8988T (cell line): ENCODE measurements around the gene DHRS4L2.
"Not testable (repeated sequence)": the region's sequence is repeated elsewhere in the genome, so short reads cannot be mapped to it uniquely, and the experiment has no call there.

ENCODE experiments used
- DNase-seq: peaks from one replicate; pipeline ENCODE4 v3.0.0; 2011

The DHRS4L2 gene

DNA sequence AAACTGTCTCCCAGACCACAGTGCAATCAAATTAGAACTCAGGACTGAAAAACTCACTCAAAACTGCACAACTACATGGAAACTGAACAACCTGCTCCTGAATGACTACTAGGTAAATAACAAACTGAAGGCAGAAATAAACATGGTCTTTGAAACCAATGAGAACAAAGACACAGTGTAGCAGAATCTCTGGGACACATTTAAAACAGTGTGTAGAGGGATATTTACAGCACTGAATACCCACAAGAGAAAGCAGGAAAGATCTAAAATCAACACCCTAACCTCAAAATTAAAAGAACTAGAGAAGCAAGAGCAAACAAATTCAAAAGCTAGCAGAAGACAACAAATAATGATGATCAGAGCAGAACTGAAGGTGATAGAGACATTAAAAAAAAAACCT, 14.7 kb upstream of the DHRS4L2 start:
- not testable (repeated sequence) for DNase-seq

DNA sequence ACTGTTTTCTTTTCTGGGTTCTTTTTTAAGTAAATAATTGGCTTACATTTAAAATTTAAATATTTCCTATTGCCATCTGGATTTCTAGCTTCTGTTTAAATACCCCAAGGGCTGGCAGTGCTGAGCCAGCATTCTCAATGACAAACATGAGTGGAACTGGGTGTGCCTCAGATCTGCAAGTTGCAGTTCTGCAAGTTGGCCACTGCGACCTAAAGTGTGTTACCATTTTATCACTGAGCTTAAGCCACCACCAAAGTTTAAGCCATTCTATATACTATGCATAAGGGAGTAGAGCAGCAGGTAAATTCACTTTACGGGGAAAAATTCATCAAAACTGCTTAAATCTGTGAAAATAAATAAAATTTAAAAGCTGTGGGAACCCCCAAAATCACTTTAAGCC, 11.5 kb upstream of the DHRS4L2 start:
- DNase-seq = not testable (repeated sequence)

DNA sequence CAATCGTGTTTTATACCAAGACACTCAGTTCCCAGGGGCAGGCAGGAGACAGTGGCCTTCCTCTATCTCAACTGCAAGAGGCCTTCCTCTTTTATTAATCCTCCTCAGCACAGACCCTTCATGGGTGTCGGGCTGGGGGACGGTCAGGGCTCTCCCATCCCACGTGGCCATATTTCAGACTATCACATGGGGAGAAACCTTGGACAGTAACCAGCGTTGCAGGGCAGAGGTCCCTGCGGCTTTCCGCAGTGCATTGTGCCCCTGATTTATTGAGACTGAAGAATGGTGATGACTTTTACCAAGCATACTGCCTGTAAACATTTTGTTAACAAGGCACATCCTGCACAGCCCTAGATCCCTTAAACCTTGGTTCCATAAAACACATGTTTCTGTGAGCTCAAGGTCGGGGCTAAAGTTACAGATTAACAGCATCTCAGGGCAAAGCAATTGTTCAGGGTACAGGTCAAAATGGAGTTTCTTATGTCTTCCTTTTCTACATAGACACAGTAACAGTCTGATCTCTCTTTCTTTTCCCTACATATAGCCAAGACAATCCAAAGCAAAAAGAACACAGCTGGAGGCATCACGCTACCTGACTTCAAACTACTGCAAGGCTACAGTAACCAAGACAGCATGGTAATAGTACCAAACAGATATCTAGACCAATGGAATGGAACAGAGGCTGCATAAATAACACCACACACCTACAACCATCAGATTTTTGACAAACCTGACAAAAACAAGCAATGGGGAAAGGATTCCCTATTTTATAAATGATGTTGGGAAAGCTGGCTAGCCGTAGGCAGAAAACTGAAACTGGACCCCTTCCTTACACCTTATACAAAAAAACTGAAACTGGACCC, 6.5 kb upstream of the DHRS4L2 start:
- not testable (repeated sequence) for DNase-seq

DNA sequence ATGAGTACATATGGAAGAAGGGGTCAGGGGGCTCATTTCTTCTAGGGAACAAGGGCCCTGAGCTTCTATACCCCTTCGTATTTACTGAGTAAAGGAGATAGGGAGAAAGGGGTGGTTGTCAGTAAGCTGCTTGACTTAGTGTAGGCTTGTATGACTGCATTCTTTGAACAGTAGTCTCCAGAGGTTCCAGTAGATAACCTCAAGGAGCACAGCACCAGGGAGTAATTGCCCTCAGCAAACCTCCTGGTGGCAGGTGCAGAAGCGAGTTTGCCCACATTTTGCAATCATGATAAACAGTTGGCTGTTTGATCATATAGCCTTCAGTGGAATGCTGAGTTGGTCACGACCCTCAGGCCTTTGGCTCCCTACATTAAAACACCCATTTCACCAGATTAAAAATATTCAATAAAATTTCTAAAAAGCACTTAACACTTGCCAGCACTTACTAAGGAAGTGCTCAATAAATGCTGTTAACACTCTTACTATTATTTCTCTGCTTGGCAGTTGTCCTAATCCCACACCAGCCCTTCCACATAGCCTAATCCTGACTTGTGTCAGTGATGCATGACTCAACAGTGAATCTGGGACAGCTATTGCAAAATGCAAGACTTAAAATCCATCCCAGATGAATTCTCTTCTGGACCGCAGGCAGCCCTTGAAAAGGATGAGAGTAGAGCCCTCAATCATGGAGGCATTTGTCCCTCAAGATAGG, 3.7 kb upstream of the DHRS4L2 start:
- DNase-seq = no peak

DNA sequence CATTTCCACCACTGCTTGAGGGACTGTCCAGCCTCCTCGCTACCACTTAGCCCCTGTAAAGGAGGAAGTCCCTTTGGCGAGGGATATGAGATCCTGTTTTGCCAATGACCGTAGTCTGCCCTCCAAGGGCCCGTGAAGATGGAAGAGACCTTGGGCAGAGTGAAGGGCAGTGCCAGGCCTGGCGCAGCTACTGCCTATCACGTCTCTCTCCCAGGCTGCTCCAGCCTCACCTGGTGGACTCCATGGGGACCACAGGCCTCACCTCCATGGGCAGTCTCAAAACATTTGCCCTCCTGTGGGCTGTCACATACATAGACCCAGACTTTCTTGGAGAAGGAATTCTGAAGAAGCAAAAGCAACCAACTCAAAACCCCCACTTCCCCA, 514 bp upstream of the DHRS4L2 start:
- not testable (repeated sequence) for DNase-seq

DNA sequence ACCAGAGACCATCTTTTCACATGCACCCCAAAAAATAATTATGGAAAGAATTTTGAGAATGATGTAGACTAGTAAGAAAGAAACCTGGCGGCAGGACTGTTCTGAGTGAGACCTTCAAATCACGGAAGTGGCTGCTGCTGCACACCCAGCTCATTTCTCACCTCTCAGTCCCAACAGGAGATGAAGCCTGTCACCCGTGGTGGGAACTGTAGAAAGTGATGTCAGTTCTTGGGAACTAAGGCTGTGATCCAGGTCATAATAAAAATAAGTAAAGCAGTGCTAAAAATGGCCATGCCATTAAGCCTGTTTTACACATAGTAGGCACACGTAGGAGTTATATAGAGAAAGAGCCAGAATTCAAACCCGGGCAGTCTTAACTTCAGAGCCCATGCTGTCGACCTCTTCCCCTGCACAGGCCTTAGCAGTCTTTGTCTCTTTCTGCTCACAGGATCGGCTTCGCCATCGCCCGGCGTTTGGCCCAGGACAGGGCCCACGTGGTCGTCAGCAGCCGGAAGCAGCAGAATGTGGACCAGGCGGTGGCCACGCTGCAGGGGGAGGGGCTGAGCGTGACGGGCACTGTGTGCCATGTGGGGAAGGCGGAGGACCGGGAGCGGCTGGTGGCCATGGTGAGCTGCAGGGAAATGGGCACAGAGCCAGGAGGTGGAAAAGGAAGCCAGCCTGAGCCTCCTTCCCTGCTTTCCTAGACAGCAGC, 1.2 kb downstream of the DHRS4L2 start:
- not testable (repeated sequence) for DNase-seq

DNA sequence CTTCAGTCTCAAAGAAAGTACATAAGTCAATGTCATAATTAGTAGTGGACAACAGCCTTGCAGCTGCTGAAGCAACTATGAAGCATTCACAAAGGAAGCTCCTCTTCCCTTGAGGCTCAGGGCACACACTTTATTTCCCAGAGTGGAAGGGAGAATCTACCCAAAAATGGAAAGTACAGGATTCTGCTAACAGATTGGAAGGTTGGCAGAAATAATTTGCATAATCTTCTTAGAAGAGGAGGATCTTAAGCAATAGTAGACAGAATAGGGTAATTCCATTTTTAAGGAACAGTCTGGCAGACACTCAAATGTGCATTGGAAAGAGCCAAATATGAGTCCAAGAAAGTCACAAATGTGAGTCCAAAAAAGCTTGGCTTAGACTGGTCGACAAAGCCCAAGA, 2.2 kb downstream of the DHRS4L2 start:
- DNase-seq = not testable (repeated sequence)

DNA sequence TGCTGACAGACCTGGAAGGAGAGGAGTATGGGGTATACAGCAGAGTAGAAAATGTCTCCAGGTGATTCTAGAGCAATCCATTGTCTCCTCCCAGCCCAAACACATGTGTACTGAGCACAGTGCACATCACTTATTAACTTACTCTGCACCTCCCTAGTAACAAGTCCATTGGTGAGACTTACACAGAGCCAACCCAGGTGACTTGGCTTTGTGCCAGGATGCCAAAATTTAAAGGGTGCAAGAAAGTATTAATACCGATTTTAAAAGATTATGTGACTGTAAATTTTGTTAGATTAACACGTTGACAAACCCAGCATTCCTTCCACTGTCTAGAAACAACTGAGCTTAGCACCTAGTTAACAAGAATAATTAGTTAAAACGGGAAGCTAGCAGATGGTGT, 4.3 kb downstream of the DHRS4L2 start:
- not testable (repeated sequence) for DNase-seq

DNA sequence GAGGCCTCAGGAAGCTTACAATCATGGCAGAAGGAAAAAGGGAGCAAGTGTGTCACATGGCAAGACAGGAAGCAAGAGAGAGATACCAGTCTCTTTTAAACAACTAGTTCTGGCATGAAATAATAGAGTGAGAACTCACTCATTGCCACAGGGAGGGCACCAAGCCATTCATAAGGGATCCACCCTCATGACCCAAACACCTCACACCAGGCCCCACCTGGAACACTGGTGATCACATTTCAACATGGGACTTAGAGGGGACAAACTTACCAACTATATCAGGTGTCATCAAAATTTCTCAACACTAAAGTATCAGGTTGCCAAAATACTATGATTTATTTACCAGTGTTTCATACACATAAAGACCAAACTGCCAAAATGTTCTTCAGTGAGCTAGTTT, 7.3 kb downstream of the DHRS4L2 start:
- DNase-seq = not testable (repeated sequence)

DNA sequence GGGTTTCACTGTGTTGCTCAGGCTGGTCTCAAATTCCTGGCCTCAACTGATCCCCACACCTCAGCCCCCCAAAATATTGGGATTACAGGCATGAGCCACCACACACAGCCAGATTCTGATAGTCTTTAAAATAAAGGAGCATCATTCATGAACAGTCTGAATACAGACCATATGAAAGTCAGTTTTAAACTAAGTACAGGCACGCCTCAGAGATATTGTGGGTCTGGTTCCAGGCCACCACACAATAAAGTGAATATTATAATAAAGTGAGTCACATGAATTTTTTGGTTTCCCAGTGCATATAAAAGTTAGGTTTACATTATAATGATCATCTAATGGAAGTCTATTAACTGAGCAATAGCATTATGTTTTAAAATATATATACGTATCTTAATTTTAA, 8.1 kb downstream of the DHRS4L2 start:
- DNase-seq = not testable (repeated sequence)

DNA sequence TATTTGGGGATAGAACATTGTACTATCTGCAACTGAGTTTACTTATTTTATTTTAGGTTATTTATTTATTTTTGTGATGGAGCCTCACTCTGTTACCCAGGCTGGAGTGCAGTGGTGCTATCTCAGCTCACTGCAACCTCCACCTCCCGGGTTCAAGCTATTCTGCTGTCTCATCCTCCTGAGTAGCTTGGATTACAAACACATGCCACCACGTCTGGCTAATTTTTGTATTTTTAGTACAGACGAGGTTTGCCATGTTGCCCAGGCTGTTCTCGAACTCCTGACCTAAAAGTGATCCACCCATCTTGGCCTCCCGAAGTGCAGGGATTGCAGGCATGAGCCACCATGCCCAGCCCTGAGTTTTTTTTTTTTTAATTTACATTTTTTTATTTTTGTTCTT, 10.9 kb downstream of the DHRS4L2 start:
- DNase-seq = not testable (repeated sequence)

DNA sequence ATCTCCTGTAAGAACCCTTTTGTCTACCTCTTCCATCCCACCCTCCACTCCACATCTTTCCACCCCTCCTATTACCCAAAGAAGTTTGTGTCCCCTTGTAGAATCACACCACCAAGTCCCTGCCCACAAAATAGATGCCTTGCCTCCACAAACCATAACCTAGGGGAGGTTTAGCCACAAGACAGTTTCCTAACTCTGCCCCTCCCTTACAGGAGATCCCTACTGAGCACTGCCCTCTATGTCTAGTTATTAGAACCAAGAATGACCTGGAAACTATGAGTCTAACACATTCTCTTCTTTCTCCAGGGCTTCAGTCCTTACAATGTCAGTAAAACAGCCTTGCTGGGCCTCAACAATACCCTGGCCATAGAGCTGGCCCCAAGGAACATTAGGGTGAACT, 12.3 kb downstream of the DHRS4L2 start:
- DNase-seq = not testable (repeated sequence)

DNA sequence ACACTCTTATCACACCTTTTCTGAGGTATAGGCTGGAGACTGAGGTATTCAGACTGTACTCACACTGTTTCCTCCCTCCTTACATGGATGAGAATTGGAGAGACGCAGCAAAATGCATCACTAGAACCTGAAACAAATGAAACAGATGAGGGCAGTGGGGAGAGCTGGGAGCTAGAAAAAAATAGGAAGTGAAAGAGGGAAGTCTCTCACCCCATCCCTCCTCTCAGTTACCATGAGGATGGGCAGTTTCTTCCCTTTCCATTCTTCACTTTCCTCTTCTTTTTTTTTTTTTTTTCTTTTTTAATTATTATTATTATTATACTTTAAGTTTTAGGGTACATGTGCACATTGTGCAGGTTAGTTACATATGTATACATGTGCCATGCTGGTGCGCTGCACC, 12.9 kb downstream of the DHRS4L2 start:
- not testable (repeated sequence) for DNase-seq

DNA sequence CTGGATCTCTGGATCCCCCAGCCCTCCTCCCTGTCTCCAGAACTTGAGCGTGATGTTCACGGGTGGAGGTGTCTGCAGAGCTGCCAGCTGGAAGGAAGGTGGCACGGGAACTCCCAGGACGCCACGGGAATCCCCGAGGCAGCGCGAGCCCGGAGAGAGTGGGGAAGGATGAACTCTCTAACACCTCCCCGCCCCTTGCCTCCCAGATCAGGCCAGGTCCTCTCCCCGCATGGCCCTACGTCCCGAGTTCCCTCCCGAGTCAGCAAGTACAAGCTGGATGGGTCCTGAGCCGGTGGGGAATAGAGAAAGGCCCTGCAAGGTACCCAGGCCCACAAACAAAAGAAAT, 17.7 kb downstream of the DHRS4L2 start:
- not testable (repeated sequence) for DNase-seq

DNA sequence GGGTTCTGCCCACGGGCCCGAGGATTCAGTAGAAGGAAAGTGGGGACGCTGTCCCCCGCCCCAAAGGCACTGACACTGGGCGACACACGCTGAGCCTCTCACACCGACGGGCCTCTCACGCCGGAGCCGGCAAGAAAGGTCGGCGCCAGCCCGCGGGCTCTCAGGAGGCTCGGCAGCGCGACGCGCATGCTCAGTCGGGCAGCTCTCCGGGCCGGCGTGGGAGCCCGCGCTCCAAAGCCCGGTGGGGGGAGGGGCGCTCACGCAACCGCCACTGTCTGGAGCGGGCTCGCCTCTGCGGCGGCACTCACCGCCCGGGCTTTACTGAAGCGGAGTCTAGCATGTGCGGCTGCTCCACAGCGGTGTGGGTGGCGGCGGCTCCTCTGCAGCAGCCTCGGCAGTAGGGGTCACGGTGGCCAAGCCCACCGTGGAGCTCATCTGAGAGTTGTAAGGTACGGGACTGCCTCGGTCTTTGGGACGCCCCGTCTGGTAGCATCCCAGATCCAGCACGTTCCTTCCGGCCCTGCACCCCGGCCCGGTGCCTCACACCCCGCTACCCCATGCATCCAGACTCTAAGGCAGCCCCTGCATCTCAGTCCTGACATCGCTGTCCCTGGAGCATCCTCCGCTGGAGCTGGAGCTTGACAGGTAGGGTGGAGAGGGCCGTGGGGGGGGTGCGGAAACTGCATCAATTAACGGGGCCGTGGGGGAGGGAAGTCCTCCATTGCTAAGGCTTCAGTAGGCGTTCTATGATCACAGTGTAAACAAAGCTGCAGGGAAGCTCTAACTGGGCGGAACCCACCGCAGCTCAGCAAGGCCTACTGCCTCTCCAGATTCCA, 18.3 kb downstream of the DHRS4L2 start:
- not testable (repeated sequence) for DNase-seq

DNA sequence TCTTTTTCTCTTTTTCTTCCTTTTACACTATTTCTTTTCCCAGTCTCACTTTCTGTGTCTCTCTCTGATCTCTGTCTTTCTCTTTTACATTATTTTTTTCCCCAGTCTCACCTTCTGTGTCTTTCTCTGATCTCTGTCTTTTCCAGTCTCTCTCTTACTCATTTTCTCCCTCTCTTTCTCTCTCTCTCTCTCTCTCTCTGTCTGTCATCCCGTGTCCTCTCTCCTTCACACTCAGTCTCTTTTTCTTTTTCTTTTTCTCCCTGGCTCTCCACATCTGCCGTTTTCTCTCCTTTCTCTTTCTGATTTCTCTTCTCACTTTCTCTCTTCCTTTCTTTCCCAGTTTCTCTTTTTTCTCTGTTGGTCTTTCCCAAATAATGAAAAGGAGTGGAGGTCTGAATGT, 22.3 kb downstream of the DHRS4L2 start:
- DNase-seq = no peak

DNA sequence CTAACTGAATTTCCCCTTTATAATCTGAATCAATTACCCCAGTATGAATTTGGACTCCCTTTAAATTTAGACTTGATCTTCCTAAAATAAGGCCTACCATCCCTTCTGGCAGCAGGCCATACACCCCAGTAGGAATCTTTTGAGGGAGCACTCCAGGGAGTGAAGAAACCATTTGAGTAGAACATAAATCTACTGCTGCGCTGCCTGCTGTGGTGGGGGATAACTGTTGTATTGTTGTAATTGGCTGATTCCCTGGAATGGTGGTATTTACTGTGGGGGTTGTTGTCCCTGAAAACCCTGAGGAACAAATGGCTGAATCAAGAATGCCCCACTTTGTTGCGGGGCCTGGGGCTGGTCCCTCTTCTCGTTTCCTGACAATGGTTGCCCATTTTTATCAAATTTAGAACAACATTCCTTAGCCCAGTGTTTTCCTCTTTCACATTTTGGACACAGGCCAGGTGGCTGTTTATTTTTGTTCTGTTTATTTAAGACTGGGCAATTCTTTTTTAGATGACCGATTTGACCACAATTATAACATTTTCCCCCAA, 24.1 kb downstream of the DHRS4L2 start:
- DNase-seq = not testable (repeated sequence)

DNA sequence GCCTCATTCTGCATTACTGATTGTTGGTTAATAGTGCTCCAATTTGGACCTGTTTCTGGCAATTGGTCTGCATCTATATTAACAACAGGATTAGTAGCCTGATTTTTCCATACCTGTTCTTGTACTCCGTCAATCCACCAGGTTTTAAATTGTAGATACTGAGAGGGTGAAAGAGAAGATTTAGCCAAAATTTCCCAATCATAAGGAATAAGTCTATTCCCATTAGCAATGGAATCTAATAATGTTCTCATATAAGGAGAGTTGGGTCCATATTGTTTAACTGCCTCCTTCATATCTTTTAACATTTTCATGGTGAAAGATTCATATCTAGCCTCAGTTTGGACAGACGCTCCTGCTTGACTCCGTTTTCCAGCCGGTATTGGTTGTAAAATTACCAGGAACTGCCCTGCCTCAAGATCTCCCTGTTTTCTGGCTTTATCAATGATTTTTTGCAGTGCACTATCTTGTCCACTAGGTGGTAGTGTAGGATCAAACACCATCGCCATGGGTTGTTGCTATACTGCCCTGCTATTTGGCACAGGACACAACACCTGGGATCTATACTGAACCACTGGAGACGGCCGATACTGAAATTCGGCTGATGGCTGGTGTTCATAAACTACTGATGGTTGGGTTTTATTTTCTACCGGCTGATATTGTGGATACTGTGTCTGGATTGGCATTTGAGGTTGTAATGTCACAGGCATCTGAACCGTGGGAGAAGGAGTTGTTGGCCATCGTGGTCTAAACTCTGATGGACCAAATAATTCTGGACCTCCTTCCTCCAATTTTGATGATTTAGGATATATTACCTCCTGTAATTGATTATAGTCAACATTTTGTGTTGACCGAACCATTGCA, 25.2 kb downstream of the DHRS4L2 start:
- DNase-seq = no peak

DNA sequence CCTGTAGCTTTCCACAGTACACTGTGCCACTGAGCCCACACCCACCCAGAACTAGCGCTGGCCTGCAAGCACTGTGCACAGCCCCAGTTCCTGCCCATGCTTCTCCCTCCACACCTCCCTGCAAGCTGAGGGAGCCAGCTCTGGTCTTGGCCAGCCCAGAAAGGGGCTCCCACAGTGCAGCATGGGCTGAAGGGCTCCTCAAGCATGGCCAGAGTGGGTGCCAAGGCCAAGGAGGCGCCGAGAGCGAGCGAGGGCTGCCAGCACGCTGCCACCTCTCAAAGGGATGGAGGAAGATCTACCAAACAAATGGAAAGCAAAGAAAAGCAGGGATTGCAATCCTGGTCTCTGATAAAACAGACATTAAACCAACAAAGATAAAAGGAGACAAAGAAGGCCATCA, 27.0 kb downstream of the DHRS4L2 start:
- not testable (repeated sequence) for DNase-seq

DNA sequence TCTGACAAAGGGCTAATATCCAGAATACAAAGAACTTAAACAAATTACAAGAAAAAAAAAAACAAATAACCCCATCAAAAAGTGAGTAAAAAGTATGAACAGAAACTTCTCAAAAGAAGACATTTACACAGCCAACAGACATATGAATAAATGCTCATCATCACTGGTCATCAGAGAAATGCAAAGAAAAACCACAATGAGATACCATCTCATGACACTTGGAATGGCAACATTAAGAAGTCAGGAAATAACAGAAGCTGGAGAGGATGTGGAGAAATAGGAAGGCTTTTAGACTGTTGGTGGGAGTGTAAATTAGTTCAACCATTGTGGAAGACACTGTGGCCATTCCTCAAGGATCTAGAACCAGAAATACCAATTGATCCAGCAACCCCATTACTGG, 30.2 kb downstream of the DHRS4L2 start:
- DNase-seq = not testable (repeated sequence)

DNA sequence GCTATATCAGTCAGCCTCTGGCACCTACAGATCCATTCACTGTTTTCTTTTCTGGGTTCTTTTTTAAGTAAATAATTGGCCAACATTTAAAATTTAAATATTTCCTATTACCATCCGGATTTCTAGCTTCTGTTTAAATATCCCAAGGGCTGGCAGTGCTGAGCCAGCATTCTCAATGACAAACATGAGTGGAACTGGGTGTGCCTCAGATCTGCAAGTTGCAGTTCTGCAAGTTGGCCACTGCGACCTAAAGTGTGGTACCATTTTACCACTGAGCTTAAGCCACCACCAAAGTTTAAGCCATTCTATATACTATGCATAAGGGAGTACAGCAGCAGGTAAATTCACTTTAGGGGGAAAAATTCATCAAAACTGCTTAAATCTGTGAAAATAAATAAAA, 31.2 kb downstream of the DHRS4L2 start:
- DNase-seq = not testable (repeated sequence)
